ENCODE measurements around the gene ZNF592. TPM values are rescaled to one million over a fixed set of nuclear protein-coding genes. Genes with fewer than 3 reads are reported as not detected.

Gene ZNF592
- total and polyA plus RNA-seq, 2 donors (not counting 1 experiment from before 2014, with no cell fraction given), result 5.1 to 7.5 TPM

DNA sequence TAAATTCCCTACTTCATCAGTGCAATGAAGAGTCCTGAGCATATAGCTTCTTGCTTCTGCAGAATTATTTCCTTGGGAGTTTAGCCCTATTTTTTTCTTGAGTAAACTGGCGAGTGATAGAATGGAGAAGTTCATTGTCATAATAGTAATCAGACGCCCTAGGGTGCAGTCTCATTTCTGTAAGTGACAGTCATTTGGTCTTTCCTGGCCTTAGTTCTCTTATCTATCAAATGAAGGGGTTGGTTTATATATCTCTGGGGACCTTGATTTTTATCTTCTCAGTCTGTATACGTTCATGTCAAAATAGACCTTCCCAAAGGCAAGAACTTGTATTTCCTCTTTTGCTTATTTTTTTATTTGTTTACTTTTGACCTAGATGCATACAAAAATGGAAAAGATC, 58.8 kb downstream of the ZNF592 start:
- Histone ChIP-seq H2AFZ (ENCODE audit: low read length) (no peak overlapping the region), H3K27ac (ENCODE audit: insufficient read depth, low read length) (no peak overlapping the region), H3K9ac (ENCODE audit: insufficient read depth, low read length) (no peak overlapping the region), H3K27me3 (ENCODE audit: control insufficient read depth, insufficient read depth, low read length) (no peaks in the 10 kb centered on the region), H3K4me3 (replicated peaks in 1 of 4; ENCODE audit: control extremely low read depth in 1 of 4, insufficient read depth in 1 of 4, low read depth in 3 of 4, low read length in 4 of 4) (no peak overlapping the region), H3K79me2 (ENCODE audit: control insufficient read depth, insufficient read depth, low read length) (no peaks in the 10 kb centered on the region), H3K4me1 (ENCODE audit: control insufficient read depth, extremely low read depth, insufficient read depth, low read length) (no peaks in the 10 kb centered on the region), H3K4me2 (ENCODE audit: extremely low read depth, insufficient read depth, low read length) (no peak overlapping the region), H3K36me3 (ENCODE audit: control insufficient read depth, insufficient read depth, low read length) (peaks cover 4% of the 10 kb centered on the region), H3K9me3 (ENCODE audit: control insufficient read depth, insufficient read depth, low read depth, low read length) (no peaks in the 10 kb centered on the region), H4K20me1 (ENCODE audit: control insufficient read depth, extremely low read depth, insufficient read depth, low read length) (no peaks in the 10 kb centered on the region)
- TF ChIP-seq EZH2 (IDR thresholded peaks at IDR 0.05; ENCODE audit: low read length, missing control alignments), result no peak
- TF ChIP-seq, protein P1, sequence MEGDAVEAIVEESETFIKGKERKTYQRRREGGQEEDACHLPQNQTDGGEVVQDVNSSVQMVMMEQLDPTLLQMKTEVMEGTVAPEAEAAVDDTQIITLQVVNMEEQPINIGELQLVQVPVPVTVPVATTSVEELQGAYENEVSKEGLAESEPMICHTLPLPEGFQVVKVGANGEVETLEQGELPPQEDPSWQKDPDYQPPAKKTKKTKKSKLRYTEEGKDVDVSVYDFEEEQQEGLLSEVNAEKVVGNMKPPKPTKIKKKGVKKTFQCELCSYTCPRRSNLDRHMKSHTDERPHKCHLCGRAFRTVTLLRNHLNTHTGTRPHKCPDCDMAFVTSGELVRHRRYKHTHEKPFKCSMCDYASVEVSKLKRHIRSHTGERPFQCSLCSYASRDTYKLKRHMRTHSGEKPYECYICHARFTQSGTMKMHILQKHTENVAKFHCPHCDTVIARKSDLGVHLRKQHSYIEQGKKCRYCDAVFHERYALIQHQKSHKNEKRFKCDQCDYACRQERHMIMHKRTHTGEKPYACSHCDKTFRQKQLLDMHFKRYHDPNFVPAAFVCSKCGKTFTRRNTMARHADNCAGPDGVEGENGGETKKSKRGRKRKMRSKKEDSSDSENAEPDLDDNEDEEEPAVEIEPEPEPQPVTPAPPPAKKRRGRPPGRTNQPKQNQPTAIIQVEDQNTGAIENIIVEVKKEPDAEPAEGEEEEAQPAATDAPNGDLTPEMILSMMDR (conservative IDR thresholded peaks at IDR 0.05 in 1 of 2, IDR thresholded peaks at IDR 0.05 in 1 of 2; ENCODE audit: low read depth in 1 of 2, low read length in 2 of 2), result no peak
- no peak for DNase-seq (ENCODE audit: low read depth in 2 of 2)

- H3K27me3 ChIP-seq (ENCODE audit: control insufficient read depth, insufficient read depth, low read length), result no peaks in the 10 kb centered on the region
- no peaks in the 10 kb centered on the region for H3K36me3 ChIP-seq (ENCODE audit: control insufficient read depth, insufficient read depth, low read length)
- H3K9ac ChIP-seq (ENCODE audit: insufficient read depth, low read length), result no peak overlapping the region
- H3K79me2 ChIP-seq (ENCODE audit: control insufficient read depth, insufficient read depth, low read length), result no peaks in the 10 kb centered on the region
- no peak overlapping the region for H2AFZ ChIP-seq (ENCODE audit: low read length)
- no peak overlapping the region for H3K4me3 ChIP-seq (replicated peaks in 1 of 4; ENCODE audit: control extremely low read depth in 1 of 4, insufficient read depth in 1 of 4, low read depth in 3 of 4, low read length in 4 of 4)
- H3K4me1 ChIP-seq (ENCODE audit: control insufficient read depth, extremely low read depth, insufficient read depth, low read length), result no peaks in the 10 kb centered on the region
- no peak overlapping the region for H3K27ac ChIP-seq (ENCODE audit: insufficient read depth, low read length)
- no peaks in the 10 kb centered on the region for H4K20me1 ChIP-seq (ENCODE audit: control insufficient read depth, extremely low read depth, insufficient read depth, low read length)
- TF ChIP-seq, protein P1 (conservative IDR thresholded peaks at IDR 0.05 in 1 of 2, IDR thresholded peaks at IDR 0.05 in 1 of 2; ENCODE audit: low read depth in 1 of 2, low read length in 2 of 2), result no peak
- TF ChIP-seq EZH2 (IDR thresholded peaks at IDR 0.05; ENCODE audit: low read length, missing control alignments), result no peak
- peak; percentile 12 to 38 for DNase-seq (ENCODE audit: low read depth in 2 of 2)
- H3K9me3 ChIP-seq (ENCODE audit: control insufficient read depth, insufficient read depth, low read depth, low read length), result no peaks in the 10 kb centered on the region
- H3K4me2 ChIP-seq (ENCODE audit: extremely low read depth, insufficient read depth, low read length), result no peak overlapping the region
These were observed 61.9 kb downstream of the ZNF592 start for GRCh38 chr15:84810073-84810840.

GRCh38 chr15:84811151-84811550, 62.8 kb downstream of the ZNF592 start:
- no peak for DNase-seq (ENCODE audit: low read depth in 2 of 2)
- Histone ChIP-seq H3K36me3 (ENCODE audit: control insufficient read depth, insufficient read depth, low read length) (no peaks in the 10 kb centered on the region), H4K20me1 (ENCODE audit: control insufficient read depth, extremely low read depth, insufficient read depth, low read length) (no peaks in the 10 kb centered on the region), H3K27ac (ENCODE audit: insufficient read depth, low read length) (no peak overlapping the region), H3K79me2 (ENCODE audit: control insufficient read depth, insufficient read depth, low read length) (no peaks in the 10 kb centered on the region), H3K27me3 (ENCODE audit: control insufficient read depth, insufficient read depth, low read length) (no peaks in the 10 kb centered on the region), H3K9ac (ENCODE audit: insufficient read depth, low read length) (no peak overlapping the region), H3K4me2 (ENCODE audit: extremely low read depth, insufficient read depth, low read length) (no peak overlapping the region), H2AFZ (ENCODE audit: low read length) (no peak overlapping the region), H3K4me1 (ENCODE audit: control insufficient read depth, extremely low read depth, insufficient read depth, low read length) (no peaks in the 10 kb centered on the region), H3K9me3 (ENCODE audit: control insufficient read depth, insufficient read depth, low read depth, low read length) (no peaks in the 10 kb centered on the region), H3K4me3 (replicated peaks in 1 of 4; ENCODE audit: control extremely low read depth in 1 of 4, insufficient read depth in 1 of 4, low read depth in 3 of 4, low read length in 4 of 4) (no peak overlapping the region)
- TF ChIP-seq, protein P1 (conservative IDR thresholded peaks at IDR 0.05 in 1 of 2, IDR thresholded peaks at IDR 0.05 in 1 of 2; ENCODE audit: low read depth in 1 of 2, low read length in 2 of 2), result no peak
- no peak for TF ChIP-seq EZH2 (IDR thresholded peaks at IDR 0.05; ENCODE audit: low read length, missing control alignments)

Measured in fibroblast of lung (primary cell).